ENCODE measurements around the gene SMIM35.

Gene SMIM35

DNA sequence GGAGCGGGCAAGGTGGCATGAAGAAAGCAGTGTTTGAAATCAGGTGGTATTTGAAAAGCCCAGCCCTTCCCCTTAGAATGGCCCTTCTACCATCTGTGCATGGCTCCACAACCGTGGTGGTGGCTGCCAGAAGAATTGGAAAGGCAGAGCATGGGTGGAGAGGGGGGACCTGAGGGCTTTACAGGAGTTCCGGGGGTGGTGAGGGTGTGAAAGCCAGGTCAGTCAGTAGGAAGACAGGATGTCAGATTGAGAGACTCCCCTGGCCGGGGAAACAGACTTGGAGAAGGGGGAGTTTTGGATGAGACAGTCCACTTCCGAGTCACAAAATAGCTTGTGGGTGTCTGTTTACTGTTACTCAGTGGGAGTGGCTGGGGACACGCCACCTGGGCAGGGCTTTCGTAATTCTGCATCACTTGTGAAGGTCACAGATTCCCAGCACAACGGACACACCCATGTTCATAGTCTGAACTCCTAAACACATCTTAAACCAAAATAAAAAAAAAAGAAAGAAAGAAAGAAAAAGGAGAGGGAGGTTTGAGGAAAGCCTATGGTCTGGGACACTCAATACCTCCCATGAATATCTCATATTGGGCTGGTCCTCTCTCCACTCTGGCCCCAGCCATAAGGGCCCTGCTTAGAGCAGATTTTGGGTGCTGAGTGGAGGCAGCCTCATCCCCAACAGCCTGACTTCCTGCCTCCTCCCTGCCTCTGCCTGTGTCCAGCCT, 24.4 kb upstream of the SMIM35 start:
- FAIRE-seq (no peak), DNase-seq (ENCODE audit: insufficient read length, low spot score) (no peak)

DNA sequence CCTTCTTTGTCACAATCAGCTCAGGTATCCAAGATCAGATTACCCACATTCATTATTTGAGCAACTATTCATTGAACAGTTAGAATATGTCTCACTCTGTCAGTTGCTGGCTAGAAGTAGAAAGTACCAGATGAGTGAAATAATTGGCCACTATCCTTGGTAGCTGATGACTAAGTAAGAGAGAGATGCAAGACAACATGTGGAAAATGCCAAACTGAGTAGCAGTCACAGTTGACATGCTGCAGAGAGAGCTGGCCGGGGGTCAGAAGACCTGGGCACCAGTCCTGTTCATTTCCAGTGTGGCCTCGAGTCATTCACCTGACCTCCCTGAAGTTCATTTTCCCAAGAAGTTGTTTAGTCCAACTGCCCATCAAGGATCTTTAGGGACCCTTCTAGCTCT, 22.5 kb upstream of the SMIM35 start:
- FAIRE-seq = no peak
- DNase-seq (ENCODE audit: insufficient read length, low spot score) = no peak

DNA sequence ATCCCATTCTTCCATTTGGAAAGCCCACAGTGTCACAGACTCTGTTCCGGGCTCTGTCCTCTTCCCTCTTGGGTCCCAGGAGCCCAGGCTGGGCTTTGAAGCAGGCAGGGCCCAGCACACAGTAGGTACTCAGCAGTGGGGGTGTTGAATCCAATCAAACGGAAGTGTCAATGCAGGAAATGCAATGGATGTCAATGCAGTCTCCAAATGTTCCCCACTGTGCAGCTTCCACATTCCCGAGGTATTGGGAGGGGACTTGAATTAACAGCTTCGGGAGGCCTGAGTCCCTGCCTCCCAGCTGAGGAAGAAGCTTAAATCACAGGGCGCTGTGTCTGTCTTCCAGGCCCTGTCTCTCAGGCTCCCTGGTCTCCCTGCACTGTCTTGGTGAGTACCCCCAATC, 21.8 kb upstream of the SMIM35 start:
- no peak for FAIRE-seq
- DNase-seq (ENCODE audit: insufficient read length, low spot score) = no peak

DNA sequence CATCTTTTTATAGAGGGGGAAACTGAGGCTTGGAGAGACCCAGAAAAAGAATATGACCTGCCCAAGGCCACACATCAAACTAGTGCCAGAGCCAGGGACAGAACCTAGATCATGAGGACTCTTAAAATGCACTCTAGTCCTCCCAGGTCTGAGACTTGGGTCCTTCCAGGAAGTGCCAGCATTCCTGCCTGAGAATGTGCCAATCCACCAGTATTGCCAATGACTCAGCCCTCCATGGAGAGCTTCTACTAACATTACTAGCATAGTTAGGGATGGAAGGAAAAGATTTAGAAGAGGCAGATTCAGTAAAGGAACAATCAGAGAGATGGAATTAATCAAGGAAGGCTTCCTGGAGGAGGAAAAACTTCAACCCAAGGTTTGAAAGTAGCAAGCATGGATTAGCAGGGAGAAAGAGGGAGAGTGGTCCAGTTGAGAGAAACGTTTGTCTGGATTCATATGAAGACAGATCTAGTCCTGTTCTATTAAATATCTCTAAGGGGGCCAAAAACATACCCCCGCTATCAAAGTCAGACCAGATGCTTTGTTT, 20.1 kb upstream of the SMIM35 start:
- DNase-seq (ENCODE audit: insufficient read length, low spot score) = no peak

DNA sequence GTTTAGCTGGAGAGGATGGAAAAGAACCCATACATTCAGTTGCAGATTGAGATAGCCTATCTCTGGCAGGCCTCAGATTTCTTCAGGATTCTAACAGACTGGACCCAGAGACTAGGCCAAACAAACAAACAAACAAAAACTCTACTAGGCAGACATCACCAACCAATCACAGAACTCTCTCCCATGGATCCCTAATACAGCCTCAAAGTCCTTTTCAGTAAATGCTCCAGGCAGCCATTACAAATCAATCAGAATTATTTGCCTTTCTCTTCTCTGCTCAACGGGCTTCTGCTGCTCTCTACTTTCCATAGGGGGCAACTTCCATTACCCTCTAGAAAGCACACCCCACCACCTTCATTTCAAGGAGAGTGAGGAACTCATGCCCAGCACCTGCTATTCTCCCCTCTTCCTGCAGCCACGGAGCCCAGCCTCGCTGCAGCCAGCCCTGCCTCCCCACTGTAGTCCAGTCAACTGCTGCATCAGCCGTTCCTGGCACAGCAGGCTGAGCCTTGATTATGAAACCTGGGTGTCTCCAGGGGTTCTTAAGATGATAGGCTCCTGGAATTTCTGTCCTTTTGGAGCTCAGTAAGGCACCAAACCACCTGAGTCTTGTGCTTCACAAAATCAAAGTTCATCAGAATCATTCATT, 19.0 kb upstream of the SMIM35 start:
- DNase-seq (ENCODE audit: insufficient read length, low spot score) = no peak
- no peak for FAIRE-seq

More for the DNA sequence above, 20.1 kb upstream of the SMIM35 start:
- no peak for FAIRE-seq

DNA sequence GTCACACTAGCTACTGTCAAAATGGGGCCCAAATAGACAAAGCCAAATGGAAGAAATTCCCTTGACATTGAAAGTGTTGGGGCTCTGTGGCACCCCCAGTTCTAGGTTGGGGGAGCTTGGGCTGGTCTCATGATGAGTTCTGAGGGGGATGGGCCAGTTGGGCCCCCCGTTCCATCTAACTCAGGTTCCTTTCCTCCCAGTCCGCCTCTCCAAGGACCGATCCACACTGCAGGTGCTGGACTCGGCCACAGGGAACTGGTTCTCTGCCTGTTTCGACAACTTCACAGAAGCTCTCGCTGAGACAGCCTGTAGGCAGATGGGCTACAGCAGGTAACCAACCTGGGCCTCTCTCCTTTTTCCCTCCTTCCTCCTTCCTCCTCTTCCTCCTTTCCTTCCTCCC, 17.7 kb upstream of the SMIM35 start:
- DNase-seq (ENCODE audit: insufficient read length, low spot score) = no peak
- no peak for FAIRE-seq

DNA sequence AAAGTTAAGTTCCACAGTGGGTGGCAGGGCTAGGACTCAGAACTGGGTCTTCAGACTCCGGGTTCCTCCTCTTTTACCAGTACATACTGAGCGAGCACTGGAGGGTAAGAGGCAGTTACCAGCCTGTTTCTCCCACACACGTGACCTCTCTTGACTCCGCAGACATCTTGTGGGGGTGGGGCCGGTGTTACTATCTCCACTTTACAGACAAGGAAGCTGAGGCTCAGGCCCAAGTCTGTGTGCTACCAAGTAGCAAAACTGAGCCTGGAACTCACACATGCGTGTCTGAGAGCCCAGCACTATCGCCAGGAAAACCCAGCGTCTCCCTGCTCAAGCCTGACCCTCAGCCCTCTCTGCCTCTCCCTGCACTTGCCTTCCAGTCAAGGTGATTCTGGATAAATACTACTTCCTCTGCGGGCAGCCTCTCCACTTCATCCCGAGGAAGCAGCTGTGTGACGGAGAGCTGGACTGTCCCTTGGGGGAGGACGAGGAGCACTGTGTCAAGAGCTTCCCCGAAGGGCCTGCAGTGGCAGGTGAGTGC, 16.0 kb upstream of the SMIM35 start:
- DNase-seq (ENCODE audit: insufficient read length, low spot score) = no peak
- no peak for FAIRE-seq

DNA sequence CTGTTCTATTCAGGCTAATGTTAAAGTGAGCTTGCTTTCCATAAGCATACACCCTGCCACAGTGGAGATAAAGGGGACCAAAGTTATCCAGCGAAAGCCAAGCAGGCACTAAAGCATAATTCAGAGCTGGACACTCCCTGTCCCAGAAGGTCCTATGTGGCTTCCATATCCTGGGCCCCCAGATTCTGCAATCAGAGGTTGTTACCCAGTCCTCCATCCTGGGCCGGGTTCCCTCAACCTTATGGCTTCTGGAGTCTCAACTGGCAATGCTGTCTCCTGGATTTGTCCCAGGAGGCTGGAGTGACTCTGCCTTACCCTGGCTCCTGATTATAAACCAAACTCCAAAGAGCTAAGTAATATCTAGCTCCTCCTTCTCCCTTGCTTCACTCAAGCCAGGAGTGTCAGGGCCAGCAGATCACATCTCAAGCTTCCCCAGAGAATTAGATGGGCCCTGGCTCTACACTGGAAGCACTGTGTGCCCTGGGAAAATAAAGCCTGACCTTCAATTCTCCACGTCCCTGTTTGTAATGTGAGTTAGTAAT, 14.0 kb upstream of the SMIM35 start:
- DNase-seq (ENCODE audit: insufficient read length, low spot score) (no peak), FAIRE-seq (no peak)

DNA sequence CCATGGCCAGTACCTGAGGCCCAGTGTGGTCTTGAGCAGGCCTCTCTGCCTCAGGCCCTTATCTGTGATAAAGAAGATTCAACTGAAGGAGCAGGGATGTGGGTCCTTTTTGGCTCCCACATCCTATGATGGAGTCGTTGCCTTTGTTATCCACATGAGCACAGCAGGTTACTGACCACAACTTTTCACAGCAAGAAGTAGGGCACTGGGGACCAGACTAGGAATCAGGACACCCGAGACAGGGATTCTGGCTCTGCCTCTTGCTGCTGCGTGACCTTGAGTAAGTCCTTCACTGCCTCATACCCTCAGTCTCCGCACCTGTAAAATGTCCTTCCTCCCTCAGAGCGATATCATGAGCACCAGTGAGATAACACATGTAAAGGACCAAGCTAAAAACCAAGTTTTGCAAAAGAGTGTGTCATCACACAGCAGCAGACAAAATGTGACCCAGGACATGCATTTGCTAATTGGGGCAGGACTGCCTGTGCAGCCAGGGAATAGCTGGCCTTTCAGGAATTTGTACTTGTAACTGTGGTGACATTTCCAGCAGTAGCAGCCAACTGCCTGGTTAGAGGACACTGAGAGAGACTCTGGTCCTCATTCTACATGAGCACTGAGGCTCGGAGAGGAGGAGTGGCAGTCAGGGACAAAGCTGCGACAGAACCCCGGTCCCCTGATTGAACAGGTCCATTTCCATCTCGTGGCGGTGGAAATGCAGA, 13.2 kb upstream of the SMIM35 start:
- no peak for FAIRE-seq

DNA sequence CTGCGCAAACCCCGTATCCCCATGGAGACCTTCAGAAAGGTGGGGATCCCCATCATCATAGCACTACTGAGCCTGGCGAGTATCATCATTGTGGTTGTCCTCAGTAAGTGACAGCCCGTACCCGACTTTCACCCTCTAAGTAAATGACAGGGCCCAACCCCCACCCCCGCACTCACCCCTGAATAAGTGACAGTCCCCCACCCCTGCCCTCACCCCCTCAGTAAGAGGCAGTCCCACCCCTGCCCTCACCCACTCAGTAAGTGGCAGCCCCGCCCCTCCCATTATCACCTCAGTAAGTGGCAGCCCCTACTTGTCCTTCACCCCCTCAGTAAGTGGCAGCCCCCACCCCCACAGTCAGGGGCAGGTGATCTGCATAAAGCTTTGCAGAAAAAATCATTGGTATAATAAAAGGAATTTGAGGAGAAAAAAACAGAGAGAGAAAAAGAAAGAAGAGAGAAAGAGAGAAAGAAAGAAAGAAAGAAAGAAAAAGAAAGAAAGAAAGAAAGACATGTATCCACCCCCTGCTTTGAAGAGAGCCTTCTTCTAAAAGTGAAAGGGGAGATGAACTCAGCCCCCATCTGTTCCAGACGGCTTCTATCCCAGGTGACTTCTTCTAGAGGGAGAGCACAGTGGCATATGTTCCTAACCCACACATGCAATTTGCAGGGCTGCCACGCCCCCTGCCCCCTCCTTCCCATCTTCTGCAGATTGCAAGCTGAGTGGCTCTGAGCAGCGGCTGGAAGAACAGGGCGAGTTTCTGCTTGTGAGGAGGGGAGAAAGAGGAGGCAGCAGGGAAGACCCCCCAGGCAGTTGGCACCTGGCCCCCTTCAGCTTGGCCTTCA, 12.5 kb upstream of the SMIM35 start:
- no peak for DNase-seq (ENCODE audit: insufficient read length, low spot score)
- no peak for FAIRE-seq

More for the DNA sequence above, 13.2 kb upstream of the SMIM35 start:
- no peak for DNase-seq (ENCODE audit: insufficient read length, low spot score)

DNA sequence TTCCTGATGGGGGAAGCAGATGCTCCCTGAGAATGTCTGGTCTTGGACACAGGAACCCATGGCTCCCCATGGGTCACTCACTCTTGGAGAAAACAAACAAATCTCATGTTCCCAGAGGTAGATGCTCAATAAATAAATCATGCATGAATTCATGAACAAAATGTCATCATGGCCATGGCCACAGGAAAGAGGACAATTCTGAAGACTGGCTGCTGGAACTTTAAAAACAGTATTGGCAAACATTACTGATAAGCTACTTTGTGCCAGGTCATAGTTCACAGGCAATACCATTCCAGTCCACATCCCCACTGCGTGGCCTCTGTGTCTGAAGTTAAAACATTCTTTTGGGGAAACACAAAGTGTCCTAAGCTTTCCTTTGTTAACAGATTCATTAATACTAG, 9.2 kb upstream of the SMIM35 start:
- DNase-seq (ENCODE audit: insufficient read length, low spot score) (no peak), FAIRE-seq (no peak)

DNA sequence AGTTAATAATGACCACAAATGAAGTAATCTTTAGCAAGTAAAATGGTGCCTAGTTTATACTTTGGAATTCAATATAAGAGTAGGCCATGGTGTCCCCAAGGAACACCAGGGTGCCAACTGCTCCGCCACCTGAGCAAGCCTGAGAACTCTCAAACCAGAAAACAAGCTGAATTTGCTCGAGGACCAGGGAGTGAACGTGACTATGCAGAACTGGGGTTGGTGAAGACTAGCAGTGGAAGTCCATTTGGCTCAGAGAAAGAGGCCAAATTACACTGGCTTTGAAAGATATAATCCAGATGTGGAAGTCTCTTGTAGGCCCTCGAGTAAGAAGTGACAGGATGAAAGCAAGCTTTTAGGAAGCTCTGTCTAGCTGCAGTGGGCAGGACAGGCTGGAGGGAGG, 8.7 kb upstream of the SMIM35 start:
- DNase-seq (ENCODE audit: insufficient read length, low spot score) (no peak), FAIRE-seq (no peak)

DNA sequence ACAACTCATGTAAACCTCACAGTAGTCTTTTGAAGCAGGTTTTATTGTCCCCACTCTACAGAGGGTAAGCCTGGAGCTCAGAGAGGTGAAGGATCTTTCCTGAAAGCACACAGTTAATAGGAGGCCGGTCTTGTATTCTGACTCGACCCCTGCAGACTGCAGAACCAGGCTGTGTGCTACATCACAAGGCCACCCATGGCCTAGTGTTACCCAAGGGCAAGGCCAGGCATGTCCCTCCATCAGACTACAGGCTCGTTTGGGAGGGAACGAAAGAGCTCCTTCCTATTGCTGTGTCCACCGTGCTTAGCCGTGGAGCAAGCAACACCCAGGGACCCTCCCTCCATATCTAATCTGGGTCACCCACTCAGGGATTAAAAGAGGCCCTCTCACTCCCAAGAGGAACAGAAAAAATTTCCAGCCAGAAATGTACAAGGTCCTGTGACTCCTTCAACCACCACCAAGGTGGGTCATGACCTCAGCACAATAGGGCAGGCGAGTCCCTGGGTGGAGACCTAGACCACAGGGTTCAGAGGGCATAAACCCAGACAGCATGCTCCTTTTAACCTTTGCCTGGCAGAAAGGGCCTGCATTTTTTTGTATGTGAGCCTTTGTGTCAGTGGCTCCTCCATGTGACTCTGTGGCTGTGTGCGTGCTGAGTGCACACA, 6.3 kb upstream of the SMIM35 start:
- DNase-seq (ENCODE audit: insufficient read length, low spot score) (no peak), FAIRE-seq (no peak)

DNA sequence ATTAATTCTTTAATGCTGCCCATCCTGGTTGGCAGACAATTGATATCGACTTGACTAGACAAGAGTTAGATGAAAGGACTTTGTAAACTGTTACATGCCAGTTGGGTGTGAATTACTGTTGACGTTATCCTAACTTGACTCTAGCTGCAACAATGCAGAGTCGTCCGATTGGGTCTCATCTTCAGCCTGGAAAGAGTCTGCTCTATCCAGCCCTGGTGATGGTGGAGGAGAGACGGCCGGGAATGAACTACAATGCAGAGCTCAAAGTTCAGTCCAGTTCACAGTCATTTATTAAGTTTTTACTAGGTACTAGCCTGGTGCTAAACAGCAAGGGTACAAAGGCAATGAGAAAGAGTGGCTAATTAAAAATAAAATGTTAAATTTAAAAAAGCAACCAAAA, 4.9 kb upstream of the SMIM35 start:
- DNase-seq (ENCODE audit: insufficient read length, low spot score) (no peak), FAIRE-seq (no peak)

DNA sequence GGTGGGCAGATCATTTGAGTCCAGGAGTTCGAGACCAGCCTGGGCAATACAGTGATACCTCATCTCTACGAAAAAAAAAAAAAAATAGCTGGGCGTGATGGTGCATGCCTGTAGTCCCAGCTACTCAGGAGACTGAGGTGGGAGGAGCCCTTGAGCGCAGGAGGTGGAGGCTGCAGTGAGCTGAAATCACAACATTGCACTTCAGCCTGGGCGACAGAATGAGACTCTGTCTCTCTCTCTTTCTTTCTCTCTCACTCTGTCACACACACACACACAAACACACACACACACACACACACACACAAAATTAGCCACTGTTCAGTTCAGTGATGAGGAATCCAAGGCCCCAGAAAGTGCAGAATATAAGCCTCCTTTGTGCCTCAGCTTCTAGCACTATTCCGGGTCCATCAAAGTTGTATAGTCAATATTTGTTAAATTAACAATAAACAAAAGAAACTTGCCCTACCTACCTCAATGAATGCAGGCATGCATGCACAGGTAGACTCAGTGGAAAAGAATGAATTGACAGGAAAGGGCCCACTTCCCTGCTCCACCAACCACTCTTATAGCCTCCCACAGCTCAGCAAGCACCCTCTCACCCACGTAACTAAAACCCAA, 3.9 kb upstream of the SMIM35 start:
- FAIRE-seq = no peak
- DNase-seq (ENCODE audit: insufficient read length, low spot score) = no peak

DNA sequence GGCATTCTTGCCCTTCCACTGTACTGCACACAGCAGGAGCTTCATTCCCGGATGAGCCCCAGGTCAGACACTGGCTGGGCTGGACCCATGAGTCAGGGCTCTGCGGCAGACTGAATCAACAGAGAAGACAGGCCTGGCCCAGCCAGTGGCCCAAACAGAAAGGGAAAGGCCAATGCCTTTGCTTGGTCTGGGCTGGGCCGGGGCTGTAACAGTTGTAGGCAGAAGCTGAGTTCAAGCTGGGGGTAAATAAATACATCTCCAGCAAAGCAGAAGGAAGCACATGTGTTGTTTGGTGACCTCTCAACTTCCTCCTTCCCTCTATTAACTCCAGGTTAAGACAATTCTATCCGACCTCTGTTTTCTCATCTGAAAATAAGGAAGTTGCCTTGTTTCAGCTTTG, 1.8 kb upstream of the SMIM35 start:
- FAIRE-seq (no peak), DNase-seq (ENCODE audit: insufficient read length, low spot score) (no peak)

DNA sequence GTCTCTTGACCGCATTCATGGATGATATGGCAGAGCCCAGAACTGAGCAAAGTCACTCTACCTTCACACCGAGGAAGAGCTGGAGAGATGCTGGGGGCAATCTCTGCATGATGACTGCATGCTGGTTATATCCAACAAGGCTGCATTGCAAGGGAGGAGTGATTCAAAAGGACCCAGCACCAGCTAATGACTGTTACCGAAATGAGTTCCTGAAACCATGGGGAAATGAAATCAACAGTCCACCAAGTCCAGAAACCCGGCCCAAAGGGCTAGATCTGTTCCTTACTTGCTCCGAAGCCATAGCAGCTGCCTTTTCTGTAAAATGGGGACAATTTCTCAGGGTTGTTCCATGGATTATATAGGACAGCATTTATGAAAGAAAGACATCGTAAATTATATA, 1.2 kb upstream of the SMIM35 start:
- FAIRE-seq = no peak
- no peak for DNase-seq (ENCODE audit: insufficient read length, low spot score)

DNA sequence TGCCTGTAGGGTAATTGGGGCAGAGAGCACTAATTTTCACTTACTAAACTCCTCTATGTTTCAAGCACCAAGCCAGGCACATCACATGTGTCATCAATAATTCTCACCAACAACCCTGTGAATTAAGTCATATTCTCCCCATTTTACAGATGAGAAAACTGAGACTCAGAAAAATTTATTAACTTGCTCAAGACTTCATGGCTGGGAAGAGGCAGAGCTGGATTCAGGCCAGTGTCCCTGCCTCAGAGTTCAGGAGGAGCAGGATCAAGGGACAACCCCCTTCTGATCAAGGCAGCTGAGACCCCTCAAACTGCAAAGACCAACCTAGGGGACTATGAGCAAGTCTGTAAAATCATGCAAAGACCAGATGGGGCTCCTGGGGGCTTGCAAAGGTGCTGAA, 2.1 kb downstream of the SMIM35 start:
- FAIRE-seq = no peak
- no peak for DNase-seq (ENCODE audit: insufficient read length, low spot score)

DNA sequence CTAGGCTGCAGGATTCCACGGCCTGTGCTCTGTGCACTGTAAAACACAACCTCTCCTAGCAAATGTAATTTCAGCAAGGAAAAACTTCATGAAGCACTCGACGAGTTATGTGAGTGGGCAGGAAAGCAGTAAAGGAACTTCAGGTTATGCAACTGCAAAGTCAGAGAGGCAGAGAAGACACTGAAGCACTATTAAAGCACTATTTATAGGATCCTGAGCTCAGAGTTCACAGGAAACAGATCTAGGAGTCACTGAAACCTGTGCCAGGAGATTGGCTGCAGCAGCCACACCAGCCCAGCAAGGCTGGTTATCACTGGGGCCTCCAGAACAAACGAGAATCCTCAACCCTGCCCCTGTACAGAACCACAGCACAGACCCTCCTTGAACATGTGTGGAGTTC, 2.5 kb downstream of the SMIM35 start:
- DNase-seq (ENCODE audit: insufficient read length, low spot score) (peak; percentile 14), FAIRE-seq (no peak)
